Panc1 (cell line): ENCODE measurements around the gene RALB.

ENCODE experiments used
- CTCF ChIP-seq: fragments of 450-650 bp; IDR thresholded peaks from 2 replicates; pipeline ENCODE4 v1.5.1; 2017; ENCODE audit warnings: mild to moderate bottlenecking
- POLR2AphosphoS5 ChIP-seq: IDR thresholded peaks from 2 replicates; pipeline ENCODE4 v1.6.1; 2012; ENCODE audit warnings: mild to moderate bottlenecking, low read depth, low read length, moderate library complexity
- REST ChIP-seq, 2 experiments: IDR thresholded peaks; 2 replicates each; pipeline ENCODE4 v1.6.1; 2011 to 2012; ENCODE audit warnings: low read depth in 2 of 2, control low read depth in 1 of 2, low read length in 1 of 2, mild to moderate bottlenecking in 1 of 2, moderate library complexity in 1 of 2; ENCODE audit not compliant: insufficient read depth in 1 of 2
- SIN3A ChIP-seq: IDR thresholded peaks from 2 replicates; pipeline ENCODE4 v1.6.1; 2012; ENCODE audit warnings: low read depth, mild to moderate bottlenecking, low read length, moderate library complexity, borderline replicate concordance; ENCODE audit not compliant: insufficient read depth
- TCF7L2 ChIP-seq: IDR thresholded peaks from 2 replicates; pipeline ENCODE4 v1.6.1; 2011; ENCODE audit warnings: mild to moderate bottlenecking, low read depth, low read length, inconsistent platforms

GRCh38 chr2:120239488-120240287, 13.0 kb upstream of the RALB start:
- TF ChIP-seq CTCF (no peak), POLR2AphosphoS5 (no peak), REST (IDR thresholded peaks at IDR 0.05; ENCODE audit: insufficient read depth in 1 of 2, low read depth in 2 of 2, low read length in 1 of 2) (no peak), TCF7L2 (no peak), SIN3A (no peak)
